Stimulated activated effector memory CD8-positive, alpha-beta T cell treated with anti-CD3 and anti-CD28 coated beads, Interleukin-12 subunit alpha, Interleukin-12 subunit beta, amount 100 ng/mL, for 72 hours (primary cell): ENCODE results near the gene EMP3.
"Not testable (repeated sequence)": the region's sequence is repeated elsewhere in the genome, so short reads cannot be mapped to it uniquely, and the experiment has no call there.

Experiments
- ATAC-seq: fragments of 150-1000 bp; cut with Tn5 transposase; 2 replicates; pipeline ENCODE4 v1.10.0; 2021
- DNase-seq, 2 donors: peaks; one replicate each; pipeline ENCODE4 v3.0.0; 2021 to 2022; ENCODE audit warnings: low spot score in 2 of 2
- H3K27ac Mint-ChIP-seq: one replicate; pipeline ENCODE4 v1.8.0; 2022; ENCODE audit warnings: mild to moderate bottlenecking, mixed read lengths
- H3K36me3 Mint-ChIP-seq: one replicate; pipeline ENCODE4 v1.8.0; 2022; ENCODE audit warnings: mild to moderate bottlenecking, mixed read lengths
- H3K4me1 Mint-ChIP-seq: one replicate; pipeline ENCODE4 v1.8.0; 2022; ENCODE audit warnings: mixed read lengths
- H3K4me3 Mint-ChIP-seq: one replicate; pipeline ENCODE4 v1.8.0; 2022; ENCODE audit warnings: mild to moderate bottlenecking, mixed read lengths
- H3K9me3 Mint-ChIP-seq: one replicate; pipeline ENCODE4 v1.8.0; 2022; ENCODE audit warnings: mixed read lengths

EMP3 gene

DNA sequence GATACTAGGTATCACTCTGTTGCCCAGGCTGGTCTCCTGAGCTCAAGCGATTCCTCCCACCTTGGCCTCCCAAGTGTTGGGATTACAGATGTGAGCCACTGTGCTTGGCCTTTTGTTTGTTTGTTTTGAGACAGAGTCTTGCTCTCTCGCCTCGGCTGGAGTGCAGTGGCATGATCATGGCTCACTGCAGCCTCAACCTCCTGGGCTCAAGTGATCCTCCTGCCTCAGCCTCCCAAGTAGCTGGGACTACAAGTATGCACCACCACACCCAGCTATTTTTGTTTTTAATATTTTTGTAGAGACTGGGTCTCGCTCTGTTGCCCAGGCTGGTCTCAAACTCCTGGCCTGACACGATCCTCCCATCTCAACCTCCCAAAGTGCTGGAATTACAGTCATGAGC is 46.4 kb downstream of the EMP3 start:
- H3K4me1 Mint-ChIP-seq, H3K27ac Mint-ChIP-seq, ATAC-seq: not testable (repeated sequence)

DNA sequence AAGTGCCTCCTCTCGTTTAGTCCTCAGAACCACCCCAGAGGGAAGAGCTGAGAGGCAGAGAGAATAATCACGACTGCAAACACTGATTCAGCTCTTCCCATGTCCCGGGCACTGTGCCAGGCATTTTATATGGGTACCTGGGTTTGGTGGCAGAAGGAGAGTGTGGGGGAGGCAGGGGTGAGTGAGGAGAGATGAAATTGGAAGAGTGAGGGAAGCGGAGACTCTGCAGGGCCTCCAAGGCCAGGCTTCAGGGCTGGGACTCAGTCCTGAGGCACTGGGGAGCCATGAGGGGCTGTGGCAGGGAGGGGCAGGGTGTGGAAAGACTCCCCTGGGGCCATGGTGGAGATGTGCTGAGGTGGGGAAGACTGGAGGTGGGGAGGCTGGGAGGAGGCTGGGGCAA is 47.6 kb downstream of the EMP3 start:
- Mint-ChIP-seq H3K4me3 (no peak overlapping the region), H3K27ac (no peak overlapping the region), H3K9me3 (no peaks in the 10 kb centered on the region), H3K4me1 (no peaks in the 10 kb centered on the region), H3K36me3 (no peaks in the 10 kb centered on the region)
- DNase-seq (no peak), ATAC-seq (no peak)

More for the DNA sequence above, 46.4 kb downstream of the EMP3 start:
- H3K4me3 Mint-ChIP-seq, H3K36me3 Mint-ChIP-seq, DNase-seq, H3K9me3 Mint-ChIP-seq: not testable (repeated sequence)

DNA sequence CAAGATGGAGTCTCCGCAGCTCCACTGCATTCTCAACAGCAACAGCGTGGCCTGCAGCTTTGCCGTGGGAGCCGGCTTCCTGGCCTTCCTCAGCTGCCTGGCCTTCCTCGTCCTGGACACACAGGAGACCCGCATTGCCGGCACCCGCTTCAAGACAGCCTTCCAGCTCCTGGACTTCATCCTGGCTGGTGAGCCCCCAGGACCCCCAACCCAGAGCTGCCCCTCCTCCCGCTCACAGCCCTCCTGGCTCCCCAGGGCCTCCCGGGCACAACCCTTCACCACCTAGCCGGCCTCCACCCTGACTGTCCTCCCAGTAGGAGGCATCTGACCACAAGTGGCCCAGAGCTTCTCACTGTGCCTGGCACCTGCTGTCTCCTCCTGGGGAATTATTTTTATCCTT is 48.2 kb downstream of the EMP3 start:
- no peak overlapping the region for H3K4me3 Mint-ChIP-seq
- ATAC-seq: no peak
- no peak overlapping the region for H3K27ac Mint-ChIP-seq
- no peak for DNase-seq
- no peaks in the 10 kb centered on the region for H3K4me1 Mint-ChIP-seq
- no peaks in the 10 kb centered on the region for H3K36me3 Mint-ChIP-seq
- H3K9me3 Mint-ChIP-seq: no peaks in the 10 kb centered on the region

- no peaks in the 10 kb centered on the region for H3K4me1 Mint-ChIP-seq
- no peak overlapping the region for H3K27ac Mint-ChIP-seq
Observed at GRCh38 chr19:48378194-48378570, 52.8 kb downstream of the EMP3 start.

GRCh38 chr19:48379058-48379457 is 53.7 kb downstream of the EMP3 start:
- Mint-ChIP-seq H3K27ac (no peak overlapping the region), H3K4me1 (no peaks in the 10 kb centered on the region), H3K36me3 (peaks cover 39% of the 10 kb centered on the region), H3K9me3 (no peaks in the 10 kb centered on the region), H3K4me3 (no peak overlapping the region)
- ATAC-seq: no peak
- DNase-seq: no peak

More at GRCh38 chr19:48378194-48378570, 52.8 kb downstream of the EMP3 start:
- no peak for ATAC-seq
- Mint-ChIP-seq H3K4me3 (no peak overlapping the region), H3K9me3 (no peaks in the 10 kb centered on the region), H3K36me3 (peaks cover 30% of the 10 kb centered on the region)
- no peak for DNase-seq
